ENCODE measurements around the gene STON2. TPM values are rescaled to one million over a fixed set of nuclear protein-coding genes. Genes with fewer than 3 reads are reported as not detected.

The STON2 gene
- total and polyA plus RNA-seq, 2 of the 13 experiments (the other 11 are each of a cell fraction or from before 2014, with no cell fraction given), result 2.1 to 11.0 TPM

DNA sequence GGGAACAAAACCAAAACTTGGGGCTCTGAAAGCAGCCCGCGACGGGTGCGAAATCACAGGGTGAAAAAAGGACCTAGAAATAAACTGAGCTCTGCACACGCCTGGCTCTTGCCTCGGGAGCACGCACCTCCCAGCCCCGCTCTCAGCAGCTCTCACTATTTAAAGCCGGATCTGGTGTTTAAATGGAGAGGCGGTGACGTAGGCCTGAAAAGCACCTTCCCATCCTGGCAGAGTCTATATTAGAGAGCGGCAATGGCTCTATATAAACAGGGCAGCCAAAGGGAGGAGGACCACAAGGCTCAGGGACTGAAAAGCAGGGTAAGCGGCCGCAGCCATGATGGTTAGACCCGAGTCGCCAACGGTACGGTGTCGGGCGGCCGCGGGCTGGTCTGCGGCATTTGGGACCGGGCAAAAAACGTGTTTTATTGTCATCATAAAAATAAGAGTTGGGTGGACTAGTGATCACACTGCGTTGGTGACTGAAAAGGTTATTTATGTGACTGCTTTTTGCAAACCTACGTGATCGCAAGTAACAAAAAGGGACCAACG is 180.8 kb downstream of the STON2 start:
- Histone ChIP-seq H3K27ac (ENCODE audit: extremely low read length, insufficient read depth, low read length) (peak overlapping the region; percentile 98), H3K9ac (ENCODE audit: insufficient read depth, low read depth, low read length) (peak overlapping the region; percentile 100), H4K20me1 (ENCODE audit: insufficient read depth, low read length) (no peaks in the 10 kb centered on the region), H3K36me3 (replicated peaks in 1 of 2; ENCODE audit: control insufficient read depth in 1 of 2, insufficient read depth in 2 of 2, low read length in 2 of 2) (peaks cover 0 to 18% of the 10 kb centered on the region in 2 experiments; a peak in 3 of 5 replicates), H3K4me1 (ENCODE audit: insufficient read depth, low read length) (peaks cover 36% of the 10 kb centered on the region), H3K4me2 (ENCODE audit: low read depth, low read length) (peak overlapping the region; percentile 80), H3K9me3 (ENCODE audit: low read length) (no peaks in the 10 kb centered on the region), H3K4me3 (replicated peaks in 1 of 3; ENCODE audit: insufficient read depth in 1 of 3, low read depth in 2 of 3, low read length in 3 of 3) (peak overlapping the region; percentile 82 to 98 (median 86)), H3K79me2 (ENCODE audit: insufficient read depth, low read length) (peaks cover 43% of the 10 kb centered on the region), H2AFZ (ENCODE audit: low read length) (no peak overlapping the region), H3K27me3 (ENCODE audit: control insufficient read depth in 1 of 2, insufficient read depth in 2 of 2, low read length in 2 of 2) (no peaks in the 10 kb centered on the region)
- BruUV-seq (replicated peaks), result no TSS peak
- DNase-seq (ENCODE audit: low spot score) (peak; percentile 97), ATAC-seq (peak; percentile 89), FAIRE-seq (peak; percentile 92)
- under 1% methylated on average over 26 of the region's 29 CpGs for WGBS (ENCODE audit: low lambda C conversion rate)
- POLR2A ChIA-PET, result interaction anchor here (0.6 to 1.3 kb wide), 20 partner anchors 10 to 314 kb away, joined by 3 to 12 read pairs (median 4); partner anchors contain the start of gene SEL1L
- intact Hi-C loops (cut with micrococcal nuclease; ENCODE audit: unreplicated experiment) (loop anchor here (1.0 to 5.0 kb wide), 4 partner anchors 54 to 313 kb away; partner anchors contain the start of gene SEL1L), in situ Hi-C loops (cut with HindIII; ENCODE audit: extremely low pct_ligation_motif_present, low pct_unique_long_range_greater_than_20kb) (no loop called here)
- CTCF ChIA-PET (ENCODE audit: low intra/inter-chr PET ratio, low total read pairs), result no interaction called here
- TF ChIP-seq, protein P1, sequence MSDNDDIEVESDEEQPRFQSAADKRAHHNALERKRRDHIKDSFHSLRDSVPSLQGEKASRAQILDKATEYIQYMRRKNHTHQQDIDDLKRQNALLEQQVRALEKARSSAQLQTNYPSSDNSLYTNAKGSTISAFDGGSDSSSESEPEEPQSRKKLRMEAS (IDR thresholded peaks at IDR 0.05), result peak; percentile 89
- TF ChIP-seq ZNF780A (CRISPR knock-in tag; IDR thresholded peaks at IDR 0.05) (no peak), ZNF263 (CRISPR knock-in tag; IDR thresholded peaks at IDR 0.05) (peak; percentile 88), FOXK1 (CRISPR knock-in tag; IDR thresholded peaks at IDR 0.05; ENCODE audit: borderline replicate concordance, low read depth) (peak; percentile 79; the same call in 1 of the 2 replicates), ZNF772 (CRISPR knock-in tag; IDR thresholded peaks at IDR 0.05) (no peak; the same call in 1 of the 2 replicates), FLYWCH1 (CRISPR knock-in tag; IDR thresholded peaks at IDR 0.05) (peak; percentile 93; the same call in 1 of the 2 replicates), ZBTB37 (CRISPR knock-in tag; IDR thresholded peaks at IDR 0.05) (no peak), GLI4 (CRISPR knock-in tag; IDR thresholded peaks at IDR 0.05; ENCODE audit: borderline replicate concordance) (no peak), CCDC6 (CRISPR knock-in tag; IDR thresholded peaks at IDR 0.05) (no peak; the same call in 1 of the 2 replicates), ZBTB4 (CRISPR knock-in tag; IDR thresholded peaks at IDR 0.05; ENCODE audit: borderline replicate concordance) (no peak), NFE2 (CRISPR knock-in tag; IDR thresholded peaks at IDR 0.05) (no peak), ARNT2 (CRISPR knock-in tag; IDR thresholded peaks at IDR 0.05; ENCODE audit: low read depth) (peak; percentile 71), ELF3 (CRISPR knock-in tag; IDR thresholded peaks at IDR 0.05) (peak; percentile 74), SALL2 (CRISPR knock-in tag; IDR thresholded peaks at IDR 0.05) (peak; percentile 30; the same call in 1 of the 2 replicates)
- TF ChIP-seq, protein P2, sequence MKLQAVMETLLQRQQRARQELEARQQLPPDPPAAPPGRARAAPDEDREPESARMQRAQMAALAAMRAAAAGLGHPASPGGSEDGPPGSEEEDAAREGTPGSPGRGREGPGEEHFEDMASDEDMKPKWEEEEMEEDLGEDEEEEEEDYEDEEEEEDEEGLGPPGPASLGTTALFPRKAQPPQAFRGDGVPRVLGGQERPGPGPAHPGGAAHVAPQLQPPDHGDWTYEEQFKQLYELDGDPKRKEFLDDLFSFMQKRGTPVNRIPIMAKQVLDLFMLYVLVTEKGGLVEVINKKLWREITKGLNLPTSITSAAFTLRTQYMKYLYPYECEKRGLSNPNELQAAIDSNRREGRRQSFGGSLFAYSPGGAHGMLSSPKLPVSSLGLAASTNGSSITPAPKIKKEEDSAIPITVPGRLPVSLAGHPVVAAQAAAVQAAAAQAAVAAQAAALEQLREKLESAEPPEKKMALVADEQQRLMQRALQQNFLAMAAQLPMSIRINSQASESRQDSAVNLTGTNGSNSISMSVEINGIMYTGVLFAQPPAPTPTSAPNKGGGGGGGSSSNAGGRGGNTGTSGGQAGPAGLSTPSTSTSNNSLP (IDR thresholded peaks at IDR 0.05; ENCODE audit: low read depth, low read length), result peak; percentile 47; the same call in 1 of the 2 replicates
- TF ChIP-seq, protein P3, sequence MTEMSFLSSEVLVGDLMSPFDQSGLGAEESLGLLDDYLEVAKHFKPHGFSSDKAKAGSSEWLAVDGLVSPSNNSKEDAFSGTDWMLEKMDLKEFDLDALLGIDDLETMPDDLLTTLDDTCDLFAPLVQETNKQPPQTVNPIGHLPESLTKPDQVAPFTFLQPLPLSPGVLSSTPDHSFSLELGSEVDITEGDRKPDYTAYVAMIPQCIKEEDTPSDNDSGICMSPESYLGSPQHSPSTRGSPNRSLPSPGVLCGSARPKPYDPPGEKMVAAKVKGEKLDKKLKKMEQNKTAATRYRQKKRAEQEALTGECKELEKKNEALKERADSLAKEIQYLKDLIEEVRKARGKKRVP (CRISPR knock-in tag; IDR thresholded peaks at IDR 0.05), result no peak; a peak in 1 of 4 replicates
